GM23248 (cell line): ENCODE data around the gene RAI2.

Experiments used
- EZH2 ChIP-seq: fragments of 200-600 bp; sonication (generic); IDR thresholded peaks from 2 replicates; pipeline ENCODE4 v1.6.1; 2018; ENCODE audit warnings: antibody characterized with exemption, mild to moderate bottlenecking; ENCODE audit not compliant: insufficient read depth, poor library complexity, severe bottlenecking
- EZH2phosphoT487 ChIP-seq: fragments of 200-600 bp; sonication (generic); IDR thresholded peaks from 2 replicates; pipeline ENCODE4 v1.6.1; 2018; ENCODE audit warnings: antibody characterized with exemption, moderate library complexity, mild to moderate bottlenecking, low read depth; ENCODE audit not compliant: insufficient read depth

GRCh38 chrX:17876135-17876534 is 15.0 kb upstream of the RAI2 start:
- TF ChIP-seq EZH2 (no peak), EZH2phosphoT487 (no peak)
